Measurements from ENCODE around the gene CXCL12.

The CXCL12 gene

GRCh38 chr10:44384601-44385025 is 284 bp downstream of the CXCL12 start:
- DNase-seq, result no peak

DNA sequence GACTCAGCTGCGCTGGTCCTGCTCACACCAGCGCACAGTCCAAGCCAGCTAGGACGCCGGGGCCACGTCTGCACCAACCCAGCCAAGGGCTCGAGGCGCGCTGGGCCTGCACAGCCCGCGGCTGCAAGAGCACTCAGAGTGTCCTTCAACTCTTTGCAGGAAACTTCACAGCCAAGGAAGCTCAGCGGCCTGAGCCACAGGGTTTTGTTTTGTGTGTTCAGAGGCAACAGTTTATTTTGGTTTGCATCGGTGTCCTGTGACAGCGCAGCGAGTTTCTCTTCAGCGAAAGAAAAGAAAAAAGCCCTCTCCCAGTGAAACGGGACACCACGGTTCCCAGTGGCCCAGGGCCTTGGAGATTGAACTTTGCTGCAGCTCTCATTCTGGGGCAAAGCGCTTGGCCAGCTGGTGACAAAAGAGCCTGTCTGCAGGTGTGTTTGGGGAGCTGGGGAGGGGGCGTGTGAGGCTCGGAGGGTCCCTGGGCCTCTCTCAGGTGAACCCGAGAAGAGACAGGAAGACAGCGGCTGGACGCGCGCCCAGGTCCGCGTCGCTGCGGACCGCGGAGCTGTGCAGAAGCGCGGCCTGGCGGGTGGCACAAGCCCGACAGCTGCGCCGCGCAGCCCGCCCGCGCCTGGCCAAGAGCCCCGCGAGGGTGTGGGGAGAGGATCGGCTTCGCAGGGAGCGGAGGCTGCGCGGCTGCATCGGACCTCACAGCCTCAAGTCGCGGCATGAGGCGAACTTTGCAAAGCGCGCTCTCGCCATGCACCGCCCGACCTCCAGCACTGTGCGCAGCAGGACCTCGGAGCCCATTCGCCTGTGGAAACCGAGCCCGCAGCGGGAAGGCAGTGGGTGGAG is 922 bp downstream of the CXCL12 start:
- no peak for DNase-seq

DNA sequence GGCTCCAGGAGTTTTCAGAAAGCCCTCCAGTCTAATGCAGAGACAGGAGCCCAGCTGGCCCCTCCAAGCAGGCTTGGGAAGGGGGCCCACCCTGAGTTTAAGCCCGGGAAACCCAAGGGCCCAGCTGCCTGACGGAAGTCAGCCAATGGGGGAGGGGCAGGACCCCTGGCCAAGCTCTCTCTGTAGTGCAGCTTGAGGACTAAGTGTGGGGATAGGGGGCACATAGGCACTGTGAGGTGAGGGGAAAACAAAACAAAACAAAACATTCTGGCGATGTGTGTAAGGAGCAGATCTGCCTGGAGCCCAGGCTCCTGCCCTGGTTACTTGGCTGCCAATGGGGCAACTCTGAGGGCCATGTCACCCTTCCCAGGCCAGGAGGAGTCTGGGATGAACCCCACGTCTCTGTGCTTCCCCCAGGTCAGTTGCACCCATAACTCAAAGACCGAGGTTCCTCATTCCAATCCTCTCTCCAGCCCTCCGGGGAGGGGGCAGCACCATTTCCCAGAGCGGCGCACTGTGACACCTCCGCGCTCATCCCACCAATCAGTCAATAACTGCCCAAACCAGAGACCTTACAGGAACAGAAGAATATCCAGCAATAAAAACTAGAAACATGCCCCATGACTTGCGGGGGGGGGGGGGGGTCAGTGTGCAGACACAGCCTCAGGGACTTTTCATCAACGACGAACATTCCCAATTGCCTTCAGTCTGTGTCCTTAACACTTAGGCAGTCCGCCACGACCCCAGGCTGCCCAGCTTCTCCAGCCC is 1.7 kb downstream of the CXCL12 start:
- no peak for DNase-seq

DNA sequence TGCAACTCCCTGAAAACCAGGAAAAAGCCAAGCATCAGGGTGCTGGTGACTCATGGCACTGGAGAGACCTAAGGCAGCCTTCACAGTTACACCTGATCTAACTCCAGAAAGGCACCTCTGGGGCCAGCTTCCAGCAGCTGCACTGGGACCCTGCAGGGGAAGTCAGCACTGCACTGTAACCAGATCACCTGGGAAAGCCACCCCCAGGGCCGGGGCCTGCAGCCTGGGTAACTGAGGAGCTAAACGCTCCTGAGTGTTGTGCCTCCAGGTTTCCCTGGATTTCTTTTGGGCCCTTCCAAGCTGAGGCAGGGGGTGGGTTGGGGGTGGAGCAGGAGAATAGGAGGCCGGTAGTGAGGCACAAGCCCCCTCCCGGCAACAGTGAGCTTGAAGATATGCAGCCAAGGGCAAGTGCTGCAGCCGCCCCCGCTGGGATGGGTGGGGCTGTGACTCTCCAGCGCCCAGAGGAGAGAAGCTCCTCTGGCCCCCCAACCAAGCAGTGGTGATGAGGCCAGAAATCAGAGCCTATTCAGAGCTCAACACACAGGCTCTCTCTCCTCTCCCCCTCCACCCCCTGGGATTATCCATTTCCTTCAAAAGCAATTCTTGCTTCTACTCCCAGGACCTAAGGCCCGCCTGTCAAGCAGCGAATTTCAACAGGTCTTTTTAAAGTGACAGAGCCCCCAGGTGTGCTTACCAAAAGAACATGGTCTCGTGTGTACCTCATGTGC is 2.6 kb downstream of the CXCL12 start:
- no peak for DNase-seq

GRCh38 chr10:44380829-44381600 is 3.9 kb downstream of the CXCL12 start:
- DNase-seq, result no peak

- DNase-seq, result no peak
Observed at GRCh38 chr10:44379907-44380306, 5.0 kb downstream of the CXCL12 start.

GRCh38 chr10:44378626-44379025 is 6.3 kb downstream of the CXCL12 start:
- no peak for DNase-seq

DNA sequence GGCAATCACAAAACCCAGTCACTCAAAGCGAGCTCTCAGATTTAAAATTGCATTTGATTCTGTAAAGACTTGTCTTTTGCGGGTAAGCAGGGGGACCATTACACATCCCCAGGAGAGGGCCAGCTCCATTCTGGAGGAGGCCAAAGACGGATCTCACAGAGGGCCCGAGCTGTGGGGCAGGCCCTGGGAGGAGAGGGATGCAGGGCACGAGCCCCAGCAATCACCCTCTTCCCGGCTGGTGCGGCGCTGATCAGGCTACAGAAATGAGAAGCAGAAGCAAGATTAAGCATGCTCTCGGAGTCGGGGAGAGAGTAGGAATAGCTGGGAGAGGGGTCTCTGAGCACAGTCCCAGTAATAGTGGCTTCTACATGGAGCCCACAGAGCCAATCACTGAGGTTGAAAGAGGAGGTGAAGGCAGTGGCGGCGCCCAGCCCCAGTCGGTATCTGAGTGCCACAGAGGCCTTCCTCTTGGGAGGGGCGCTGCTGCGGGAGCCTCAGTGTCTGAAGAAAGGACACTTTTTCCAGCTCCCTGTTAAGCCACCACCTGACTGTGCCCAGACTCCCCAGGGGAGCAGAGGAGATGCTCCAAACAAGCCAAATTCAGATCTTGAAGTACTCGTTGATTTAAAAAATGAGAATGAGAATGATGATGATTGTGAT is 7.1 kb downstream of the CXCL12 start:
- DNase-seq, result no peak

DNA sequence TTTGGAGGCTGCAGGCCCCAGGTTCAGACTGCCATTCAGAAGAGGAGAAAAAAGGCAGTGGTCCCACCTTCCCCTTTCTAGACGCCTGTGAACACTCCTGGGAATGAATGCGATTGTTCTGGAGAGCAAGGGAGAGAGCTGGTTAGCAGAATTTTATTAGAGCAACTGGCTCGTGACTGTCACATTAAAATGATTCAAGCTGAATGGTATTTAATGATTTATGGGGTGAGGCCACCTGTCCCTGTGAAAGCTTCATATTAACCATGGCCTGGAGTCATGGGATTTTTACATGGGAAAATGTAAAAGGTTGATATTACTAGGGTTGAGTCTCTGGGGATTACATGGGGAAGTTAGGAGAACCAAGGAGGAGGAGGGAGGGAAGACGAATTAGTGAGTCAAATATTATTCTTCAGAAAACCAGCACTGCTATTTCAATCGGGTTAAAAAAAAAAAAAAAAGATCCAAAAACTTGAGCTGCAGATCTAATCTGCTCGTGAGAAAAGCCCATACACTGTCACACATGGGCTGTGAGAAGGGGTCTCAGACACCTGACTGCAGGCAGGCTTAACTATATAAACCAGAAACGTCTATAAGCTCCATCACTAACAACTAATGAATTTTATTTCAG is 8.3 kb downstream of the CXCL12 start:
- DNase-seq, result no peak

- DNase-seq, result no peak
Observed at GRCh38 chr10:44374155-44374554, 10.7 kb downstream of the CXCL12 start.

DNA sequence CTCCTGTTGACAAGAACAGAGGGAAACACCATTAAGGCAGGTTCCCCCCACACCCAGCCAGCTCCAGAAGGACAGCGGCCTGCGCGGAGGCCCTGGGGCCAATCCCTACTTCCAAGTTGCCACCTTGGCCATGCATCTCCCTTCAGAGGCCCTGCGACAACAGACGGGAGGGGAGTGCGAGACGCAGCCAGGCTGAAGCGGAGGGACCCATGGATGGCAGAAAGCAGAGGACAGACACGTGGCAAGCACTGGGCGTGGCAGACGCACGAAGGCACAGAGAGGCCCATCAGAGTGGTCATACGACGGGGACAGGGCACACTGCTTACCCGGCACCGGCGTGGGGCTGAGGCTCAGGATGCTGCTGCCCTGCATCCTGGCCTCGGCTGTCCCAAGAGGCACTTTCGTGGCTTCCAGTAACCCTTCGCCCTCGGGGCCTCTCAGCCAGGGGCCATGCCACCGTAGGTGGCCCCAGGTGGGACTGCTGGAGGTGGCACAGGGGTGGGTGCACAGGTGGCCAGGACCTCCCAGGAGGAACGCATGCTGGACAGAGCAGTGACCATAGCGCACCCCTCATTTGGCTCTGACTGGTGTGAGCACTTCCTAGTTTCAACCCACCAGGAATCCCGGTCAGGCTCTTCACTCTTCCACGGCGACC is 11.4 kb downstream of the CXCL12 start:
- DNase-seq, result no peak

DNA sequence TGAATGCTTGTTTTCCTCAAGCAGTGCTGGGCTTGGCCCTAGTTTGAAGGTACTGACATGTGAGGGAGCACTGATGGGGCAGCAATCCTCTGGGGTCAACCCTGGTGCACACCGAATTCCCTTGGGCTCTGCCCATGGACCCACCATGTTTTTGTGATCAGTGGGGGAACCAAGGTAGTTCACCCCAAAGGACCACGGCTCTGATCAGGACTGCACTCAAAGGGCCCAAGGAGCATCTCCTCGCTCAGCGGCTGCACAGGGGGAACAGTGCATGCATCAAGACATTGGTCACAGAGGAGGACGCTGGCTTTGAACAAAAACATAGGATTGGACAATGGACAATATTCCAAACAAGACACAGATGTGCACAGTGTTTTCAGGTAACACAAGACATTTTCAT is 12.7 kb downstream of the CXCL12 start:
- no peak for DNase-seq

GRCh38 chr10:44370731-44371248 is 14.1 kb downstream of the CXCL12 start:
- DNase-seq, result no peak

GRCh38 chr10:44369854-44370253 is 15.0 kb downstream of the CXCL12 start:
- no peak for DNase-seq

GRCh38 chr10:44369296-44369695 is 15.6 kb downstream of the CXCL12 start:
- DNase-seq, result no peak

DNA sequence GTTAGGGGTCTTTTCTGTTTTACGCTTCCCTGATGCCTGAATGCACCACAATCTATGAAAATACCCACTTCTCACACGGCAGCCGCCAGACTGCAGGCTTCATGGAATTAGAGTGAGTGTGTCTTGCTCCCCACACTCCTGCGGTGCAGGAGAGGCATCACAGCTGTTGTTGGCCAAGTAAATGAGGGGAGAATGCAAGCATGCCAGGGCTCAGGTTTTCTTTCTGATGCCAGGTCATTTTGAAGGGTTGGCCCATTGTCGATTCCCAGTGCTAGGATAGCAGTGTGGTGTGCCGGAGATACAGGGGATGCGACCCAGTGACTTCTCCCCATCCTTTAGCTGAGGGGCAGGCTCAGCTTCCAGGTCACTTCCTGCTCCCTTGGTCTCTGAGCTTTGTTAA is 16.3 kb downstream of the CXCL12 start:
- DNase-seq, result no peak

DNA sequence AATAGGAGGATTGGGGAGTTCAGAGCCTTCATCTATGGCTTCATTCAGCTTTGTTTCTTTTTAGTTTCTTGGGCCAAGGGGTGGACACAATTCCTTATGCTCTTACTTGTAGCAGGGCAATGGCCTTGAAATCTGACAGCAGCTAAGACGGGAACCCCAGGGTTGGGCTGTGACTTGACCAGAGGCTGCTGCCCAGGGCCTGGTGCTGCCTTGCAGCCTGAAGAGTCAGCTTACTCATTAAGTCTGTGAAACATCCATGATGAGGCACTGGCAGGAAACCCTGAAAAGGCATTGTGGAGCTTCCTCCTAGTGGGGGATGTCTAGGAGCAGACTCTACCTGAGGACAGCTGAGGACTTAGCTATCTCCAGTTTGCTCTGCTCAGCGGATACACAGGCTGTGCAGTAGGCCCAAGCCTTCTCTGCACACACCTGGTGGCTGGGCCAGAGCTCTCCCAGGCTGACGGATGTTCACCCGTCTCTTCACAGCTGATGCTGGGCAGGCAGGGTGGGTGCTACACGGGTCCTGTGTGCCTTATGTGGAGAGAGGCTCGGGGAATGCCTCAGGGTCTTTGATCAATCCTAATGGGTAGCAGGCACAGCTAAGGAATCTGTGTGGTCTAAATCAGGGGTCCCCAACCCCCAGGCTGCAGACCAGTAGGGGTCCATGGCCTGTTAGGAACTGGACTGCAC is 17.8 kb downstream of the CXCL12 start:
- no peak for DNase-seq

DNA sequence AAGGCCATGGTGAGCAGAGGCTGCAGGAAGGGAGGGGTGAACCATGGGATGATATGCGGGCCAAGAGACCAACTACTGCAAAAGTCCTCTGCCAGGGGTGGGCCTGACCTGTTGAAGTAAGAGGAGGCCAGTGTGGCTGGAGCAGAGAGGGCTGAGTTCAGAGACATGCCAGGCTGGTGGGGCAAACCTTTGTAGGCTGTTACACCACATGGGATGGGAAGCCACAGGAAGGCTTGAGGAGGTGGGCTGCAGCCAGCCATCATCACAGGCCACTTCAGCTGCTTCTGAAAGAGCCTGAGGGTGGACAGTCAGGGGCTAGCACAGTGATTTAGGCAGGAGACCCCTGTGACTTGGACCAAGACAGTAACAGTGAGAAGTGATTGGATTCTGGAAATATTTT is 20.3 kb downstream of the CXCL12 start:
- DNase-seq, result no peak

DNA sequence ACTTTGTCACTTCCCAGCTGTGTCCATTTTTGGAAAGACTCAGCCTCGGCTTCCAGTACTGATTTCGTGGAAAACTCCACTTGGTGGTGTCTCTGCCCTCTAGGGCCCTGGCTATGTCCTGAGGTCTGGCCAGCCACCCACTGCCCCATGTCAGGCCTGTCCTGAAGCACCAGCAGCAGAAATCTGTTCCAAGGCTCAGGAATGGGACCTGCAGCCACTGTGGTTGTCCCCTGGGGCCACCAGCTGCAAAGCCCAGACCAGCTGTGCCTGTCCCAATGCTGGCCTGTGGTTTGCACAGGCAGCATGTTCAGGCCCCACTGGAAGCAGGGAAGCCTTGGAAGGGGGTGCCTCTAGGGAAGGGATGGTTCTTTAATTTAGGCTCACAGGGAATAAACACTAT is 21.2 kb downstream of the CXCL12 start:
- DNase-seq, result no peak
